Osteoblast (primary cell): ENCODE data around the gene MFAP3. TPM values are rescaled to one million over a fixed set of nuclear protein-coding genes. Genes with fewer than 3 reads are reported as not detected.

Experiments used
- DNase-seq: peaks from one replicate; pipeline ENCODE4 v3.0.0; 2011; ENCODE audit warnings: low spot score, mixed read lengths; ENCODE audit not compliant: insufficient read length; ENCODE audit errors: missing footprints
- H2AFZ ChIP-seq: 2 replicates; pipeline ENCODE4 v1.6.0; 2011; ENCODE audit warnings: mild to moderate bottlenecking, low read length
- H3K27ac ChIP-seq: 2 replicates; pipeline ENCODE4 v1.5.1; 2011; ENCODE audit warnings: mild to moderate bottlenecking, low read depth, low read length, moderate library complexity
- H3K27me3 ChIP-seq: 2 replicates; pipeline ENCODE4 v1.6.0; 2012; ENCODE audit warnings: mild to moderate bottlenecking, control low read depth, inconsistent platforms, low read length, moderate library complexity; ENCODE audit not compliant: insufficient read depth
- H3K36me3 ChIP-seq: 2 replicates; pipeline ENCODE4 v1.5.1; 2011; ENCODE audit warnings: mild to moderate bottlenecking, low read length, control low read depth, moderate library complexity; ENCODE audit not compliant: insufficient read depth
- H3K4me1 ChIP-seq: 2 replicates; pipeline ENCODE4 v1.5.1; 2011; ENCODE audit warnings: mild to moderate bottlenecking, low read length, control low read depth, moderate library complexity; ENCODE audit not compliant: insufficient read depth
- H3K4me2 ChIP-seq: 2 replicates; pipeline ENCODE4 v1.6.0; 2011; ENCODE audit warnings: mild to moderate bottlenecking, low read length; ENCODE audit not compliant: insufficient read depth
- H3K4me3 ChIP-seq: fragments of 200-600 bp; sonication (generic); 3 replicates; pipeline ENCODE4 v1.5.1; 2012; ENCODE audit warnings: mild to moderate bottlenecking, low read length, inconsistent platforms; ENCODE audit not compliant: insufficient read depth
- H3K79me2 ChIP-seq: 2 replicates; pipeline ENCODE4 v1.6.0; 2012; ENCODE audit warnings: mild to moderate bottlenecking, low read length, control low read depth, inconsistent platforms; ENCODE audit not compliant: insufficient read depth
- H3K9me3 ChIP-seq: 2 replicates; pipeline ENCODE4 v1.5.1; 2011; ENCODE audit warnings: low read depth, low read length, control low read depth
- H4K20me1 ChIP-seq: 2 replicates; pipeline ENCODE4 v1.6.0; 2012; ENCODE audit warnings: mild to moderate bottlenecking, low read length, control low read depth; ENCODE audit not compliant: insufficient read depth
- CTCF ChIP-seq: IDR thresholded peaks from 2 replicates; pipeline ENCODE4 v1.5.1; 2011; ENCODE audit warnings: mild to moderate bottlenecking, low read depth, low read length, moderate library complexity; ENCODE audit errors: extremely low read depth
- total RNA-seq: library from RNA; depleted of rRNA; stranded (reverse); fragments of >200 nt; gene quantifications from 2 replicates; pipeline ENCODE4 v1.2.3, GENCODE V29; 2012

MFAP3 gene
- total RNA-seq, 1 donor: 90.1 TPM

GRCh38 chr5:154092356-154093141 lies 53.8 kb downstream of the MFAP3 start:
- Histone ChIP-seq H3K4me1 (peaks cover 11% of the 10 kb centered on the region), H3K27ac (no peak overlapping the region), H3K79me2 (no peaks in the 10 kb centered on the region), H3K9me3 (no peaks in the 10 kb centered on the region), H2AFZ (no peak overlapping the region), H3K36me3 (no peaks in the 10 kb centered on the region), H3K4me2 (no peak overlapping the region), H3K4me3 (no peak overlapping the region), H4K20me1 (no peaks in the 10 kb centered on the region), H3K27me3 (no peaks in the 10 kb centered on the region)
- no peak for TF ChIP-seq CTCF
- DNase-seq: no peak

- H2AFZ ChIP-seq: no peak overlapping the region
- H3K4me3 ChIP-seq: no peak overlapping the region
- no peak overlapping the region for H3K27ac ChIP-seq
- no peaks in the 10 kb centered on the region for H3K27me3 ChIP-seq
- H3K79me2 ChIP-seq: no peaks in the 10 kb centered on the region
- H3K36me3 ChIP-seq: no peaks in the 10 kb centered on the region
- no peaks in the 10 kb centered on the region for H4K20me1 ChIP-seq
- no peaks in the 10 kb centered on the region for H3K9me3 ChIP-seq
- H3K4me1 ChIP-seq: peaks cover 11% of the 10 kb centered on the region
- H3K4me2 ChIP-seq: no peak overlapping the region
- DNase-seq: no peak
- TF ChIP-seq CTCF: no peak
Observed at GRCh38 chr5:154093142-154093532, 54.4 kb downstream of the MFAP3 start.

- no peaks in the 10 kb centered on the region for H3K27me3 ChIP-seq
- no peak overlapping the region for H3K27ac ChIP-seq
- H3K4me3 ChIP-seq: no peak overlapping the region
- TF ChIP-seq CTCF: no peak
- DNase-seq: no peak
- no peaks in the 10 kb centered on the region for H3K79me2 ChIP-seq
- no peak overlapping the region for H3K4me2 ChIP-seq
- H4K20me1 ChIP-seq: no peaks in the 10 kb centered on the region
- no peaks in the 10 kb centered on the region for H3K9me3 ChIP-seq
- peaks cover 11% of the 10 kb centered on the region for H3K4me1 ChIP-seq
- no peak overlapping the region for H2AFZ ChIP-seq
- H3K36me3 ChIP-seq: no peaks in the 10 kb centered on the region
Observed at GRCh38 chr5:154095904-154096303, 57.1 kb downstream of the MFAP3 start.

- Histone ChIP-seq H3K4me1 (peaks cover 11% of the 10 kb centered on the region), H2AFZ (no peak overlapping the region), H3K79me2 (no peaks in the 10 kb centered on the region), H4K20me1 (no peaks in the 10 kb centered on the region), H3K36me3 (no peaks in the 10 kb centered on the region), H3K4me2 (no peak overlapping the region), H3K27ac (no peak overlapping the region), H3K9me3 (no peaks in the 10 kb centered on the region), H3K27me3 (no peaks in the 10 kb centered on the region), H3K4me3 (no peak overlapping the region)
- DNase-seq: no peak
- TF ChIP-seq CTCF: no peak
Observed at GRCh38 chr5:154097031-154097430, 58.3 kb downstream of the MFAP3 start.
